ENCODE results near the gene FAM120B.

Gene FAM120B

GRCh38 chr6:170288852-170289179 lies 17.7 kb upstream of the FAM120B start:
- no peak for TF ChIP-seq GATA3 (IDR thresholded peaks at IDR 0.05; ENCODE audit: low read depth, low read length)

GRCh38 chr6:170289180-170289931 lies 17.2 kb upstream of the FAM120B start:
- TF ChIP-seq GATA3 (IDR thresholded peaks at IDR 0.05; ENCODE audit: low read depth, low read length) (no peak), GATA2 (IDR thresholded peaks at IDR 0.05; ENCODE audit: low read depth, low read length) (no peak)

- no peak for TF ChIP-seq GATA2 (IDR thresholded peaks at IDR 0.05; ENCODE audit: low read depth, low read length)
Measured at GRCh38 chr6:170289951-170290295, 16.6 kb upstream of the FAM120B start.

- TF ChIP-seq GATA3 (IDR thresholded peaks at IDR 0.05; ENCODE audit: low read depth, low read length) (no peak), GATA2 (IDR thresholded peaks at IDR 0.05; ENCODE audit: low read depth, low read length) (no peak)
Measured at GRCh38 chr6:170290296-170291128, 16.0 kb upstream of the FAM120B start, which contains the start of gene DLL1. Gene DLL1, minus strand, starts transcription at chr6:170291078. Its CDS starts 939 bp downstream, at chr6:170290139.

- TF ChIP-seq GATA2 (IDR thresholded peaks at IDR 0.05; ENCODE audit: low read depth, low read length) (no peak), GATA3 (IDR thresholded peaks at IDR 0.05; ENCODE audit: low read depth, low read length) (no peak)
Measured at GRCh38 chr6:170291271-170292110, 15.1 kb upstream of the FAM120B start.

DNA sequence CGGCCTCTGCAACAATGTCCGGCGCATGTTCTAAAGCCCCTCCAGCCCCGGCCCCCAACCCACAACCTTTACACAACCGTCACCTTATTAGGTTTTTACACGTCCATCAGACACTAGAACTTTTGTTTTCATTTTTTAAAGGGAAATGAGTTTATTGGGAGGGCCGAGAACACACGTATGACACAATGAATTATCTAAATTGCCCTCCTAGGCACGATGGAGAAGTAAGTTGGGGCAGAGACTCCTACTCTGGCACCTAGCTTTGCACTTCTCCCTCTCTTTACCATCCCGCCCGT lies 14.5 kb upstream of the FAM120B start:
- no peak for TF ChIP-seq GATA3 (IDR thresholded peaks at IDR 0.05; ENCODE audit: low read depth, low read length)
- TF ChIP-seq GATA2 (IDR thresholded peaks at IDR 0.05; ENCODE audit: low read depth, low read length): no peak

- no peak for TF ChIP-seq GATA3 (IDR thresholded peaks at IDR 0.05; ENCODE audit: low read depth, low read length)
- TF ChIP-seq GATA2 (IDR thresholded peaks at IDR 0.05; ENCODE audit: low read depth, low read length): no peak
Measured at GRCh38 chr6:170292407-170293158, 14.0 kb upstream of the FAM120B start.

- TF ChIP-seq GATA2 (IDR thresholded peaks at IDR 0.05; ENCODE audit: low read depth, low read length): no peak
Measured at GRCh38 chr6:170293341-170294231, 13.0 kb upstream of the FAM120B start.

DNA sequence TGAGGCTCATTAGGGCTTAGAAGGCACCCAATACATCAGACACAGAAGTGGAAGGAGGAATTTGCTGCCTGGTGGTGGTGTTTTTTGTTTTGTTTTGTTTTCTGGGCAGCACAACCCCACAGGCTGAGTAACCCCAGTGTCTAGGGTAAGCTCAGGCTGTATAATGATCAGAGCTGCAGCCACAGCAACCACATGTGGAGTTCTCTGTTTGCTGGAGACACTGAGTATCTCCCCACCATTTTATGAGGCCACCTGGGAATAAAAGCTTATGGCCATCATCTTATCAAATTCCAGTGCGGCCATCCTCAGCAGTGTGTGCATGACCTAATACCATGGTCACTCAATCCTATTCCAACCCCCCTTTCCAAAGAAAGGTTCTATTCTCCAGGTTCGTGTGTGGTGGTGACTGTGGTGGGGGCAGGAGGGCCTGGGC lies 12.2 kb upstream of the FAM120B start:
- TF ChIP-seq GATA3 (IDR thresholded peaks at IDR 0.05; ENCODE audit: low read depth, low read length): no peak
- no peak for TF ChIP-seq GATA2 (IDR thresholded peaks at IDR 0.05; ENCODE audit: low read depth, low read length)

DNA sequence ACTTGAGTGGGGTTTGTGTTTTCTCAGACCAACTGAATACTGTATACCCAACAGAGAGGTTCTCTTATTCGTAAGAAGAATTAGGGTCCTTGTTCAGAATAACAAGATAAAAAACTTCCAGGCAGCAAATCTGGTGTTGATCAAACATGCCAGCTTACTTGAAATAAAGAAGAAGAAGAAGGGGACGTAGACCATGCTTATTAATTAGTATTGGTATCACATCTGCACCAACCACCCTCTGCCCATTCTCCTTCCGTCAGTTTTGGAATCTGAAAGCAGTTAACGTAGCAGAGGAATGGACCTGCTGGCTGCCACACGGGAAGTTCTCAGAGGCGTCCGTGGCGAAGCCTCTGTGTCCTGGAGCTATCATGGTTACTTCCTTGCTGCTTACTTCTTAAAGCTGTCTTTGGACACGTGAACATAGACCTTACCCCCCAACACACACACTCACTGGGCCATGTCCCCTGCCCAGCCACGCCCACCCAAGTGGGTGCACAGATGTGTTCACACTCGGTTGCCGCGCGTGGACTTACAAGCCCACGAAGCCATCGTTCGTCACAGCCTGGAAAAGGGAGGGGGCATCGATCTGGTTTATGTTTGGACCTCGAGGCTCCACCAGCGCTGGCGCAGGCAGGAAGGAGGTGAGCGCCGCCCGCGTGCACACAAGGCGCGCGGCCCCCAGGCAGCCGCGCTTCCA lies 11.6 kb upstream of the FAM120B start:
- TF ChIP-seq GATA3 (IDR thresholded peaks at IDR 0.05; ENCODE audit: low read depth, low read length) (no peak), GATA2 (IDR thresholded peaks at IDR 0.05; ENCODE audit: low read depth, low read length) (no peak)

GRCh38 chr6:170295510-170296422 lies 10.8 kb upstream of the FAM120B start:
- no peak for TF ChIP-seq GATA3 (IDR thresholded peaks at IDR 0.05; ENCODE audit: low read depth, low read length)
- TF ChIP-seq GATA2 (IDR thresholded peaks at IDR 0.05; ENCODE audit: low read depth, low read length): no peak

GRCh38 chr6:170296423-170296745 lies 10.2 kb upstream of the FAM120B start:
- TF ChIP-seq GATA3 (IDR thresholded peaks at IDR 0.05; ENCODE audit: low read depth, low read length): no peak
- no peak for TF ChIP-seq GATA2 (IDR thresholded peaks at IDR 0.05; ENCODE audit: low read depth, low read length)

Measured in SH-SY5Y (cell line).